ENCODE results near the gene LILRB5. TPM values are rescaled to one million over a fixed set of nuclear protein-coding genes. Genes with fewer than 3 reads are reported as not detected.
"Not testable (repeated sequence)": the region's sequence is repeated elsewhere in the genome, so short reads cannot be mapped to it uniquely, and the experiment has no call there.

LILRB5 gene
- polyA plus RNA-seq, 3 donors, result 1.4 to 3.7 (median 2.3) TPM

DNA sequence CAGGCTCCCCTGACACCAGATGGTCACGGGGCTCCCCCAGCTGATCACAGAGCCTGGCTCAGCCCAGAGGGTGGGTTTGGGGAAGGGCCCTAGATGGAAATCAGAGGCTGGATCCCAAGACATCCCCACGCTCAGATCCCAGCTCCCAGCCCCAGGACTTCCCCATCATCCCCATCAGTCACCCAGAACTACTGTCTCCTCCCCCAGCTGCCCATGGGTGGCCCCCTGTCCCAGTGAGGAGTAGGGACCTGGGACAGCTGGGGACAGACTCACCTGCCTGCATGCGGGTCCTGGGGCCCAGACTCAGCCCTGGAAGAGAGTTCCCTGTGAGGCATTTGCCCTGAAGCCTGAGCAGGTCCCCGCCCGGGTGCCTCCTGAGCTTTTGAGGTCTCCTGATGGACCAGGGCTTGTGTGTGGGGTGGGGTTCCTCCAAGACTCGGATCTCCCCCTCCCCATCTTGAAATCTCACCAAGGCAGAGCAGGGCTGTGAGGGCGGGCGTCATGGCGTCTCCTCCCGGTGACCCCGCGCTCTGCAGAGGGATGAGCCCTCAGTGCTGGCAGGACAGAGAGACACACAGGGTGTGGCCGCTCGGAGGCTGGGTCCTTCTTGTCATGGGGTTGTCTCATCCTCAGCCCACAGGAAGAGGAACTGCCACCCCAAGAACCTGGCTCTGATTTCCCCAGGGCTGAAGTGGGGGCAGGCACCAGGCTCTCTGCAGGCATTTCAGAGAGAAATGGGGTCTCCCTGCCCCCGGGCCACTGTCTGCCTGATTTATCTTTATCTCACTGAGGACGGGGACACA lies 34.4 kb downstream of the LILRB5 start, which contains the start of gene LILRB3:
TSS of gene LILRB3 (minus strand) at position 534 of the 803 bp plus-strand sequence. CDS start at position 503, 31 bp downstream.
- DNase-seq (ENCODE audit: extremely low read depth in 1 of 11, low read depth in 9 of 11, low spot score in 4 of 11), result not testable (repeated sequence)

- DNase-seq (ENCODE audit: extremely low read depth in 1 of 11, low read depth in 9 of 11, low spot score in 4 of 11), result not testable (repeated sequence)
Measured at GRCh38 chr19:54221947-54222346, 35.1 kb downstream of the LILRB5 start.

DNA sequence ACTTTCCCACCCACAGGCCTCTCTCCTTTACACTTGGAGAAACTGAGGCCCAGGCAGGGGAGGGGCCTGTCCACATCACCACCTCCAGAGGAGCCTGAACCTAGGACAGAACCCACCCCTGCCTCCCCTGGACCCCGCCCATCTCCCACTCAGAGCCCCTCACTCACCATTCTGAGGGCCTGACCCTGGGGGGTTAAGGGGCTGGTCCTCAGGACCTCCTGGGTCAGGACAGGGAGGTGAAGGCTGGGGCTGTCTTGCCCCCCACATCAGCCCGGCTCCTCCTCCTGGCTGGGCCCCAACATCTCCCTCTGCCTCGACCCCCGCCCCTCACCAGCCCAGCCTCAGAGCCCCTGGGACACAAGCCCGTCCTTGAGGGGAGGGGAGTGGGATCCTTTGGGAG lies 37.4 kb downstream of the LILRB5 start:
- DNase-seq (ENCODE audit: extremely low read depth in 1 of 11, low read depth in 9 of 11, low spot score in 4 of 11), result not testable (repeated sequence)

DNA sequence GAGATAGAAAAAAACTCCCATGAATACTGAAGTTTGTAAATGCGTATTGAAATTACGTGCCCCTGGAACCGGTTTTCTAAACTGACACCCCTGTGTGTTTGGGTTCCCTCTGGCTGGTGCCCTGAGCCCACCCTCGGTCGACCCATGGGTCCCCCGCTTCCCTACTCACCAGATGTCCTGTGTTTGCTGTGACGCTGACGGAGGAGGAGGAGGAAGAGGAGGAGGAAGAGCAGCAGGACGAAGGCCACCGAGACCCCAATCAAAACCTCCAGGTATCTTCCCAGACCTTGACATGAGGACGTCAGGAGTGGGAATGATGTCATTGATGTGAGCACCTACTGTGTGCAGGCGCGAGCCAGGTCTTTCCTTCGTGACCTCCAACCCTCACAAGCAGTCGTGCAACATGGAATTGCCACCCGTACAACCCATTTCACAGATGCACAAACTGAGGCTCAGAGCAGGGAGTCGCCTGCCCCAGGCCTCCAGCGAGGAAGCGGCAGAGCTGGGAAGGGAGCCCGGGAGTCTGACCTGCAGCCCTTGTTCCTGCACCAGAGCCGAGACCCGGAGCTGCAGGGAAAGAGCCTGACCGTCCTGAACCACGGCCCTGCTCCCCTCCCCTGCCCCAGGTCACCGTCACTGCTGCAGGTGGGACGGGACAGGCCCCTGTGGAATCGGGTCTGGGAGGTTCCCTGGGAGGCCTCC lies 38.0 kb downstream of the LILRB5 start:
- DNase-seq (ENCODE audit: extremely low read depth in 1 of 11, low read depth in 9 of 11, low spot score in 4 of 11), result no peak

- DNase-seq (ENCODE audit: extremely low read depth in 1 of 11, low read depth in 9 of 11, low spot score in 4 of 11), result no peak
Measured at GRCh38 chr19:54218259-54218658, 38.8 kb downstream of the LILRB5 start.

DNA sequence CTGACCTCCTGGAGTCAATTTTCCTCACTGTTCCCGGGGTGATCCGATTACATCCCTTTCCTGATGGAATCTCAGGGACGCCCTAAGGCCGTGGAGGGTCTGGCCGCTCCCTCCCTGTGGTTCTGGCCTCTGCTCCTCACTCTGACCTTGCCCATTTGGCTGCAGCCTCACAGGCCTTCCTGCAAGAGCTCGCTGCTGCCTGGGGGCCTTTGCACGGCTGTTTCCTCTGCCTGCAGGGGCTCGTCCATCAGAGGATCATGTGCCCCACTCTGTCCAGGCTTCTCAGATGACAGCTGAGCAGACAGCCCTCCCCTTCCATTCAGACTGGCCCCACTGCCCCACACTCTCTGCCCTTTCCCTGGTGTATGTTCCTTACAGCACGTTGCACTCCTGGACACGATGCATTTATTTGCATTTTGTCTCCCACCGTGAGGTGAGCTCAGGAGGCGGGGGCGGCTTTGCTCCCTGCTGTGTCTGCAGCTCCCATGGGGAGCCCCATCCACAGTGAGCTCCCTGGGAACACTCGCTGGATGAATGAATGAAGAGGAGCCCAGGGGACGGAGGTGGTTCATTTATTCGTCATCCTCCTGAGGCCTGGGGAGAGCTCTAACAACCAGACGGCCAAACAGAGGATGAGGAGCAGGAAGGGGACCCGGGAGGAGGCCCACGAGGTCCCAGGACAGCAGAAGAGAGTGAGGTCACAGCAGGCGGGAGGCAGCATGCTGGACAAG lies 39.4 kb downstream of the LILRB5 start:
- not testable (repeated sequence) for DNase-seq (ENCODE audit: extremely low read depth in 1 of 11, low read depth in 9 of 11, low spot score in 4 of 11)

- no peak for DNase-seq (ENCODE audit: extremely low read depth in 1 of 11, low read depth in 9 of 11, low spot score in 4 of 11)
Measured at GRCh38 chr19:54216869-54217268, 40.2 kb downstream of the LILRB5 start.

- not testable (repeated sequence) for DNase-seq (ENCODE audit: extremely low read depth in 1 of 11, low read depth in 9 of 11, low spot score in 4 of 11)
Measured at GRCh38 chr19:54214734-54215133, 42.3 kb downstream of the LILRB5 start.

GRCh38 chr19:54214217-54214616 lies 42.9 kb downstream of the LILRB5 start:
- DNase-seq (ENCODE audit: extremely low read depth in 1 of 11, low read depth in 9 of 11, low spot score in 4 of 11), result not testable (repeated sequence)

GRCh38 chr19:54211235-54211634 lies 45.8 kb downstream of the LILRB5 start:
- DNase-seq (ENCODE audit: extremely low read depth in 1 of 11, low read depth in 9 of 11, low spot score in 4 of 11), result no peak

DNA sequence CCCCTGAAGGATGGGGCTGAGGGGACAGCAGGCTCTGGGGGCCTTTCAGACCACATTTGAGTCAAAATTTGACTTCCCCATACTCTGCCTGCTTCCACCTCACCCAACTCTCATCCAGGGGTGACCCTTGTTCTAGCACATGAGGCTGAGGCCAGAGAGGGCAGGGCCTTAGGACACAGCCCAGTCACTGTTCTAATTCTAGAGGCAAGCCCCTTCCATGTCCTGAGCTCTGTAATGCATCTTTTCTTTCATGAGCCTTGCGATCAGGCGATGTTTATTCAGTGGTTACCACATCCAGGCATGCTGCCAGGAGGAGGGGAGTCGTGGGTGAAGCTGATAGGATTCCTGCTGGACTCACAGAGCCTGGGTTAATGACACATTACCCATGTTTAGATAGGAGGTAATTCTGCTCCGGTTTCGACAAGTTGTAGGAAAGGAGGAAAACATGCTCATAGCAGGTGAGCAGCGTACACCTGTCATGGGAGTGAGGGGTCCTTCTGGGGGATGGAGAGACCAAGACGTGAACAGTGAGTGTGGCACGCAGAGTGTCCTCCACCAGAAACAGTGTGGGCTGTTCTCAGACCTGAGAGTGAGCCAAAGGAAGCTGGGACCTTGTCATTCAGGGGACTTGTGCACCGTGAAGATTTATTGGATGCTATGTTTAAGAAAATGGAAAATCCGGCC lies 47.1 kb downstream of the LILRB5 start:
- peak in 9 of 11 donors; percentile 64 to 89 (median 77) for DNase-seq (ENCODE audit: extremely low read depth in 1 of 11, low read depth in 9 of 11, low spot score in 4 of 11)

DNA sequence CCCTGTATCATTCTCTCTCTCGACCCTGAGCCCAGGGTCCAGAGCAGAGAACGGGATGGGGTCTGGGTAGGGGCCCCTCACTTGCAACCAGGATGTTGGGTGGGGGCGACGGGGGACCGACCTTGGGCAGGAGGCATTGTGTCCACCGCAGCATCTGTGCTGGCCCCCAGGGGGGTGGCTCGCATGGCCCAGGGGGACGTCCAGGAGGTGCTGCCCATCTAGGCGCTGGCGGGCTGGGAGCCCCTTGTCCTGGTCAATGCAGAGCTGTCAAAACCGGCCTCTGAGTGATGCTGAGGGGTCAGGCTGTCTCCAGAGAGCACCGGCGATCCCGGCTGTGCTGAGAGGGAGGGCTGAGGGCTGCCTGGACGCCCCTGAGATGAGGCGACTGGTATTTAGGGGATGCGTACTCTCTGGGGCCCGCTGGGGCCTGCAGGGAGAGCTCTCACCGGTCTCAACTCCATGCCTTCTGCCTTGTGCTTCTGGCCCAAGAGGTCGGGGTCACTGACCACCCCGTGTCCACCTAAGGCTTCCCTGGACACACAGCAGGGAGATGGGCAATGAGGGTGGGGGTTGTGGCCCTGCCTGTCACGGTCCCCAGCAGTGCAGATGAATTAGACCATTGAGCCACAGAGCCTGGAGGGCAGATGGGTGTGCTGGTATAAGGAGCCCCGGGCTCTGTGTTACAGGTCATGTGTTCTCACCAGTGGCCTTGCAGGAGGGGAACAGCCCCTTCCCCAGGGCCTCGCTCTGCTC lies 47.8 kb downstream of the LILRB5 start:
- DNase-seq (ENCODE audit: extremely low read depth in 1 of 11, low read depth in 9 of 11, low spot score in 4 of 11), result no peak

GRCh38 chr19:54208784-54209057 lies 48.4 kb downstream of the LILRB5 start:
- DNase-seq (ENCODE audit: extremely low read depth in 1 of 11, low read depth in 9 of 11, low spot score in 4 of 11), result no peak

DNA sequence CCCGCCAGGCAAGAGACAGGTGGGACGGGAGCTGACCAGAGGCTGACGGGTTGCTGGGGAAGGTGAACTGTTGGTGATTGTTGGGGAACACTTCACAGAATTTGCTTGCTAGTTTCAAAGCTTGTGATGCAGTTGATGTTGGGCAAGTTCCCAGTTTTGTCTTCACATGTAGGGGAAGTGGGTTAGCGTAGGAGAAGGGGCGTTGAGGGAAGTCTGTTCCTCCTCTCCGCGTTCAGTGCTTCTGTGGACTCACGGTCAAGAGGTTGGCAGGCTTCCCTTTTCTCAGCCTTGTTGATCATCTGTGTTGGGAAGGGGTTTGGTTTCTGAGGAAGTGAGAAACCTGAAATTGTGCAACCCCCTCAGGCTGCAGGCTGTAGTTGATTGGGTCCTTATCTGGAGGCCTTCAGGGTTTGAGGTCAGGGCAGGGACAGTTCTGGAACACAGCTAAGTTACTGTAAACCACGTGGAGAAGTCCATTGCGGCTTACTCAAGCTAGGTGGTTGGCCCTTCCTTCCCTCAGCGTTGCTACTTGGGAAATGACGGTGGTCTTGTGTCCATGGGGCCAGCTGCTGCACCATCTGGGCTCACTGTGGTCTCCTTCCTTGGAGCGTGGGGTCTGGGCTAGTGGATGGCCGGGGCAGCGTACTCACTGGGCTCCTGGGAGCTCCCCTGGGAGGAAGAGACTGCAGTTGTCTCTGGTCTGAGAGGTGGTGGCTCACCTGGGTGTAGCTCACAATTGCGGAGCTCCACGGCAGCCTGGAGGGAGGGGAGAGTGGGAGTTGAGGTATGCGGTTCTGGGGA lies 48.9 kb downstream of the LILRB5 start:
- DNase-seq (ENCODE audit: extremely low read depth in 1 of 11, low read depth in 9 of 11, low spot score in 4 of 11), result no peak

GRCh38 chr19:54207676-54207982 lies 49.4 kb downstream of the LILRB5 start:
- no peak for DNase-seq (ENCODE audit: extremely low read depth in 1 of 11, low read depth in 9 of 11, low spot score in 4 of 11)

GRCh38 chr19:54207193-54207592 lies 49.9 kb downstream of the LILRB5 start:
- DNase-seq (ENCODE audit: extremely low read depth in 1 of 11, low read depth in 9 of 11, low spot score in 4 of 11), result not testable (repeated sequence)

DNA sequence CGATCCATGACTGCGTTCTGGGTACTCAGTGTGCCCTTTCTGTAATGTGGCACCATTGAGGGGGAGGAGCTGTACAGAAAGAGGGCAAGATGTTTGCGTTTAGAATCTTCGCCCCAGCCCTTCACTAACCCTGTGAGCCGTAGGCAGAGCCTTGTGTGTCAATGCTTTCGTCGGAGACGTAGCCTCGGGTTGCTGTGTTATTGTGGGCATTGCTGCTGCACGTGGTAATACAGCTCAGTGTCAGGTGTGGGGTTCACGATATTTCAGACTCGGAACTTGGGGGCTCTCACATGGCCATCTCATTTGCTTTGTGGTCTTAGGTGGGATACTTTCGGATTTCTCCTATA lies 50.3 kb downstream of the LILRB5 start:
- DNase-seq (ENCODE audit: extremely low read depth in 1 of 11, low read depth in 9 of 11, low spot score in 4 of 11), result no peak
